Measurements from ENCODE around the gene CLN5.

Gene CLN5

DNA sequence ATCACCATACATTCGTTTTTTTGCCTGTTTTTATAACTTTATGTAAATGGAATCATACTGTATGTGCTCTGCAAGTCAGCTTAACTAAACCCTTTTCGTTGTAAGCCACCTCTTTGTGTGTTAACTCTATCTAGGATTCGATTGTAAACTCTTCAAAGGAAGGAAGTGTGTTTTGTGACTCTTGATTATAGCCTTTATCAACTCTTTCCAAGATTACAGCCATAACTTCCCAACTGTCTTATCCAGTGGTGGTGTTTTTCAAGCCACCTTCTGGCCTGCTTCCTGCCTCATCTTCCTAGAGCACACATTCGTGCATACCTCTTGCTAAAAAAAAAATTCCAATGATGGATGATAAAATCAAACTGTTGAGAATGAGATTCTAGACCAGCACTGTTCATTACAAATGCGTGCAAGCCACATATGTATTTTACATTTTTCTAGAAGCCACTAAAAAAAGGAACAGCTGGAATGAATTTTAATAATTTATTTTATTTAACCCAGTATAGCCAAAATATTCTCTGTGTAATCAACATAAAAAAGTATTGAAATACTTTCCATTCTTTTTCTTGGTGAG, 47.1 kb downstream of the CLN5 start:
- Histone ChIP-seq H3K27ac (ENCODE audit: poor library complexity, severe bottlenecking) (no peak overlapping the region), H3K36me3 (ENCODE audit: low read depth) (no peaks in the 10 kb centered on the region), H3K4me3 (ENCODE audit: severe bottlenecking) (no peak overlapping the region), H3K4me1 (ENCODE audit: insufficient read depth, poor library complexity, severe bottlenecking) (no peaks in the 10 kb centered on the region), H3K27me3 (ENCODE audit: insufficient read depth, poor library complexity, severe bottlenecking) (no peaks in the 10 kb centered on the region), H3K9me3 (ENCODE audit: severe bottlenecking) (no peaks in the 10 kb centered on the region)
- DNase-seq (ENCODE audit: low spot score) (no peak), ATAC-seq (ENCODE audit: low read depth) (no peak)
- TF ChIP-seq, protein P1, sequence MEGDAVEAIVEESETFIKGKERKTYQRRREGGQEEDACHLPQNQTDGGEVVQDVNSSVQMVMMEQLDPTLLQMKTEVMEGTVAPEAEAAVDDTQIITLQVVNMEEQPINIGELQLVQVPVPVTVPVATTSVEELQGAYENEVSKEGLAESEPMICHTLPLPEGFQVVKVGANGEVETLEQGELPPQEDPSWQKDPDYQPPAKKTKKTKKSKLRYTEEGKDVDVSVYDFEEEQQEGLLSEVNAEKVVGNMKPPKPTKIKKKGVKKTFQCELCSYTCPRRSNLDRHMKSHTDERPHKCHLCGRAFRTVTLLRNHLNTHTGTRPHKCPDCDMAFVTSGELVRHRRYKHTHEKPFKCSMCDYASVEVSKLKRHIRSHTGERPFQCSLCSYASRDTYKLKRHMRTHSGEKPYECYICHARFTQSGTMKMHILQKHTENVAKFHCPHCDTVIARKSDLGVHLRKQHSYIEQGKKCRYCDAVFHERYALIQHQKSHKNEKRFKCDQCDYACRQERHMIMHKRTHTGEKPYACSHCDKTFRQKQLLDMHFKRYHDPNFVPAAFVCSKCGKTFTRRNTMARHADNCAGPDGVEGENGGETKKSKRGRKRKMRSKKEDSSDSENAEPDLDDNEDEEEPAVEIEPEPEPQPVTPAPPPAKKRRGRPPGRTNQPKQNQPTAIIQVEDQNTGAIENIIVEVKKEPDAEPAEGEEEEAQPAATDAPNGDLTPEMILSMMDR (IDR thresholded peaks at IDR 0.05; ENCODE audit: poor library complexity, severe bottlenecking) = no peak

DNA sequence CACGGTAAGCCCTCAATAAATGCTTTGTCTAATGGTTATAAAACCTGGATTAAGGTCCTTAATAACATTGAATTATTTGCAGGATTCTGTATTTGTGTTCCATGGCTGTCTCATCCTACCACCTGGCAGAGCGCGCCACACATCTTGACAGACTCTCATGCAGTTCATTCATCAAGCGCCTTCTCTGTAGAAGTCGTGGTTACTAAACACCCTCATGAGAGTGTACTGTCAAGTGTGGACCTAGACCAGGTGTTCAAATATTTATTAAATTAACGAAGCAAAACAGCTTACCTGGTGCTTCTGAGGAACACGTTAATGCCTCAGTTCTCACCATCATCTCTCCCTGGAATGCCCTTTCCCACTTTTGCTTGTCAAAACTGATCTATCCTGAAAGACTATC, 48.2 kb downstream of the CLN5 start:
- peaks cover 7% of the 10 kb centered on the region for H3K36me3 ChIP-seq (ENCODE audit: low read depth)
- no peak overlapping the region for H3K27ac ChIP-seq (ENCODE audit: poor library complexity, severe bottlenecking)
- TF ChIP-seq, protein P1 (IDR thresholded peaks at IDR 0.05; ENCODE audit: poor library complexity, severe bottlenecking) = no peak
- H3K4me1 ChIP-seq (ENCODE audit: insufficient read depth, poor library complexity, severe bottlenecking) = no peaks in the 10 kb centered on the region
- no peaks in the 10 kb centered on the region for H3K9me3 ChIP-seq (ENCODE audit: severe bottlenecking)
- DNase-seq (ENCODE audit: low spot score) (no peak), ATAC-seq (ENCODE audit: low read depth) (no peak)
- no peaks in the 10 kb centered on the region for H3K27me3 ChIP-seq (ENCODE audit: insufficient read depth, poor library complexity, severe bottlenecking)
- H3K4me3 ChIP-seq (ENCODE audit: severe bottlenecking) = no peak overlapping the region

DNA sequence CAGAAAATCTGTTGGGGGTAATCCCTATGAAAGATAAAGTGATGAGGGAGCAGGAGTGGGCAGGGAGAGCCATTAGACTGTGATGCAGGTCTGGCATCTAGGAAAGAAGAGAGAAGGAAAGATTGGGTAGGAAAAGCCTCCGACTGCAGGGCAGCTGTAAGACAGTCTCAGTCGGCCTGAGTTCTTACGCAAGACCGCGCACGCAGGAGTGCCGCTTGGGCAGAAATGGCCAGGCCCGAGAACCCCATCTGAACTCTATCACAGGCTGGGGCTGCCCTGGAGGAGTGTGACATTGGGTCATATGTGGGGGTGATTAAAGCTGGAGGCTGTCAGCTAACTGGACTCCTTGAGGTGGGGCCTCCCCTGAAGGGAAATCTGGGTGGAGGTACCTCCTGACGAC, 49.0 kb downstream of the CLN5 start:
- ATAC-seq (ENCODE audit: low read depth) = no peak; the same call in 2 of the 3 replicates

DNA sequence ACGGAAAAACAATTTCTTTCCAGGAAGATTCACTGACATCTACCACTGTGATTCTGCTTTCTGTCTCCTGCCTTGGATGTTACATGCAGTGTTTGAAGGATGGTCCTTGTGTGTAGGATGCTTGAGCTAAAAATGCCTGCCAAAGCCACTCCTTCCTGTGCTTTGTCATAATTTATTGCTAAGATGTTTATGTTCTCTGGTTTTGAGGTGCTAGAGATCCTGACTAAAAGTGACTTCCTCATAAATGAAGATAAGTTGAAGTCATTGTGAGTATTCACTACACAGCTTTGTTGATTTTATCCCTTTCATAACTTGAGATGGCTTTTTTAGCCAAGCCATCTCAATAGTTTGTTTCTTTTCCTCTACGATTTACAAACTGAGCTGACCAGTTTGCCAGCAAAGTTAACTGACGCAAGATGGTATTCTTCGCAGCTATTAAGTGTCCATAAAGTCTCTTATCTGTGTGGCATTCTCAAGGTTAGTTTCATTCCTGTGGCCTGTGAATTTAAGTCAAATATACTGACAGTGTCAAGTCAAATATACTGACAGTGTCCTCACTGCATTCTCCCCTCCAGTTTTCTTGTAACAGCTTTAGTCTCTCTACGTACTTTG, 50.8 kb downstream of the CLN5 start:
- H3K36me3 ChIP-seq (ENCODE audit: low read depth) = peaks cover 16% of the 10 kb centered on the region
- H3K4me1 ChIP-seq (ENCODE audit: insufficient read depth, poor library complexity, severe bottlenecking) = no peaks in the 10 kb centered on the region
- H3K27me3 ChIP-seq (ENCODE audit: insufficient read depth, poor library complexity, severe bottlenecking) = no peaks in the 10 kb centered on the region
- no peak overlapping the region for H3K4me3 ChIP-seq (ENCODE audit: severe bottlenecking)
- TF ChIP-seq, protein P1 (IDR thresholded peaks at IDR 0.05; ENCODE audit: poor library complexity, severe bottlenecking) = no peak
- H3K9me3 ChIP-seq (ENCODE audit: severe bottlenecking) = no peaks in the 10 kb centered on the region
- no peak overlapping the region for H3K27ac ChIP-seq (ENCODE audit: poor library complexity, severe bottlenecking)
- ATAC-seq (ENCODE audit: low read depth) (no peak), DNase-seq (ENCODE audit: low spot score) (no peak)

More for the DNA sequence above, 49.0 kb downstream of the CLN5 start:
- no peak for DNase-seq (ENCODE audit: low spot score)
- Histone ChIP-seq H3K27ac (ENCODE audit: poor library complexity, severe bottlenecking) (no peak overlapping the region), H3K36me3 (ENCODE audit: low read depth) (peaks cover 13% of the 10 kb centered on the region), H3K27me3 (ENCODE audit: insufficient read depth, poor library complexity, severe bottlenecking) (no peaks in the 10 kb centered on the region), H3K4me1 (ENCODE audit: insufficient read depth, poor library complexity, severe bottlenecking) (no peaks in the 10 kb centered on the region), H3K4me3 (ENCODE audit: severe bottlenecking) (no peak overlapping the region), H3K9me3 (ENCODE audit: severe bottlenecking) (no peaks in the 10 kb centered on the region)
- TF ChIP-seq, protein P1 (IDR thresholded peaks at IDR 0.05; ENCODE audit: poor library complexity, severe bottlenecking) = no peak

Measured in RWPE2 (cell line).